ENCODE measurements around the gene NANOGP8.
"Not testable (repeated sequence)": the region's sequence is repeated elsewhere in the genome, so short reads cannot be mapped to it uniquely, and the experiment has no call there.

The NANOGP8 gene

DNA sequence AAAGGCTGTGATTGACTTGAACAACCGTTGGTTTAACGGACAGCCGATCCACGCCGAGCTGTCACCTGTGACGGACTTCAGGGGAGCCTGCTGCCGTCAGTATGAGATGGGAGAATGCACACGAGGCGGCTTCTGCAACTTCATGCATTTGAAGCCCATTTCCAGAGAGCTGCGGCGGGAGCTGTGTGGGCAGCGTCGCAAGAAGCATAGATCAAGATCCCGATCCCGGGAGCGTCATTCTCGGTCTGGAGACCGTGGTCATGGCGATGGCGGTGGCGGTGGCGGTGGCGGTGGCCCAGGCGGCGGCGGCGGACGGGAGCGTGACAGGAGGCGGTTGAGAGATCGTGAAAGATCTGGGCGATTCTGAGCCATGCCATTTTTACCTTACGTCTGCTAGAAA is 7.8 kb upstream of the NANOGP8 start:
- no peak for DNase-seq

DNA sequence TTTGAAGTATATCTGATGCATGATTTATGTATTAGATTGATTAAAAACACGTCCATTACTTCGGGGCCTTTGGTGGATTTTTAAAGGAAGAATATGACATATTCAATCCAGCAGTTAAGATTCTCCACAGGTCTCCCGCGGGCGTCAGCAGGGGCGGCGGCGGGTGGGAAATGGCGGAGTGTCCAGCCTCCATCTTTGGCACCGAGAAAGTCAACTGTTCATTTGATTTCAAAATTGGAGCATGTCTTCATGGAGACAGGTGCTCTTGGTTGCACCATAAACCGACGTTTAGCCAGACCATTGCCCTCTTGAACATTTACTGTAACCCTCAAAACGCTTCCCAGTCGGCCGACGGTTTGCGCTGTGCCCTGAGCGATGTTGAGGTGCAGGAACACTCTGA is 7.2 kb upstream of the NANOGP8 start:
- no peak for DNase-seq

DNA sequence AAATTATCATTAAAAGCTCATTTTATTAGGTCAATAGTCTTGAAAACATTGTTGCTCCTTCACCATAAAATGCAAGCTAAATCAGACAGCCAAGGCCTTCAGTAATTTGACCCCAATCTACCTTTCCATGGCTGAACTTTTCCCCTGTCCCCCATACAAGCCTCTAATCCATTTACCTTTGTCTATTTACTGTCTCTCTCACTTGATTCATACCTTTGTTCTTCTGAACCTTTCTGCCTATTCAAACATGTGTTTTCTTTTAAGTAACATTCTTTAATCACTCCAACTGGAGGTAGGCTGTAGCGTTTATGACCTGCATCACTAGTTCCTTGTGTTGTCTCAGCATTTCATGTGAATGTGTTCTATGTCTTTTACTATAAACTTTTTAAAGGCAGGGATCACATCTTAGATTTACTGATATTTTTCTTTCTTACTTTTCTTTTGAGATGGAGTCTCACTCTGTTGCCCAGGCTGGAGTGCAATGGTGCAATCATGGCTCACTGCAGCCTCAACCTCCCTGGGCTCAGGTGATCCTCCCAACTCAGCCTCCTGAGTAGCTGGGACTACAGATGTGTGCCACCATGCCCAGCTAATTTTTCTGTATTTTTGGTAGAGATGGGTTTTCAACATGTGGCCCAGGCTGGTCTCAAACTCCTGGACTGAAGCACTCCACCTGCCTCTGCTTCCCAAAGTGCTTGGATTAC is 5.2 kb upstream of the NANOGP8 start:
- DNase-seq: no peak

DNA sequence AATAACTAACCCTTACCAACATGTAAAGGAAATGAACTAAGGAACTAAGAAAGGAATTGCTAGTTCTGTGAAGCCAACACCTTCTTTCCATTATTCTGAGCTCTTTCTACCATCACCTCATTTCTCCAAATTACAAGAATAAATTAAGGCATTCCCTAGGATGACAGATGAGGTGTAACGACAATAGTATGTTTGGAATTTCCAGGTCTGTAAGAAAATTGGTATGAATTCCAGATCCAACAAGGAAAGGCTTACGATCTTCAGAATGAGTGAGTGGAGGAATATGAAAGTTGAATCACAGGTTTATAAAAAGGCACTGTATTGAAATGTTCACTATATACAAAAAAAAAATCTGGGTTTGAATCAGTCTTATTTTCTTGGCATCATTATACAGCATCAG is 4.5 kb upstream of the NANOGP8 start:
- no peak for DNase-seq

DNA sequence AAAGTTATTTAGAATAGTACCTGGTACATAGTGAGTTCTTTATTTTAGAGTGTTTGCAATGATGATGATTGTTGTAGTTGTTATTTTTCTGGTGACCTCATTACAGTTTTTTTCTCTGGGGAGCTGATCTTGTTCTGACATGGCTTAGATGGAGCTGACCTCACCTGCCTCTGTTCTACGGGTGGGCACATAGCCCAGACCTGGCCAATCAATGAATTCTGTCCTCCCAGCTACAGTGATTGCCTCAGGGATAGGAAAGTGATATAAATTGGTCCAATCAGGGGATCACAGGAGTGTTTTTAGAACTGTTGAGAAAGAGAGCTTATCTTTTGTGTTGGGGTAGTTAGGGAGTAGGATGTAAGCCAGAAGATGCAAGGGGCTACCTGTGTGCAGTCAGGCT is 3.2 kb upstream of the NANOGP8 start:
- DNase-seq: no peak

DNA sequence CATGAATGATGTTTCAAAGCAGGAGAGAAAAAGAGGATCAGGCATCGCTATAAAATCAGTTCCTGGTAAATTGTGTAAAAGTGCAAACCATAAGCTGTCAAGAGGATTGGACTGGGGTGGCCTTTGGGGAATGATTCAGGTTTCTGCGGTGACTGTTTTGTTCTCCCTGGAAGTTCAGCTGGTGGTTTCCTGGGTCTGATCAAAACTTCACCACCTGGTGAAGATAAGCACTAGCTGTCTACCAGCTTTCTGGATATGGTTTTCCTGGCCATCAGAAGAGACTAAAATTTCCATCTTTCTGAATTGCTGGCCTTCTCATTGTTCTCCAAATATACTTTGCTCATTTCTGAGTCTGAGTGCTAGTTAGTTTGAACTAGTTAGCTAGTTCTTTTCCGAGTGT is 2.7 kb upstream of the NANOGP8 start:
- no peak for DNase-seq

DNA sequence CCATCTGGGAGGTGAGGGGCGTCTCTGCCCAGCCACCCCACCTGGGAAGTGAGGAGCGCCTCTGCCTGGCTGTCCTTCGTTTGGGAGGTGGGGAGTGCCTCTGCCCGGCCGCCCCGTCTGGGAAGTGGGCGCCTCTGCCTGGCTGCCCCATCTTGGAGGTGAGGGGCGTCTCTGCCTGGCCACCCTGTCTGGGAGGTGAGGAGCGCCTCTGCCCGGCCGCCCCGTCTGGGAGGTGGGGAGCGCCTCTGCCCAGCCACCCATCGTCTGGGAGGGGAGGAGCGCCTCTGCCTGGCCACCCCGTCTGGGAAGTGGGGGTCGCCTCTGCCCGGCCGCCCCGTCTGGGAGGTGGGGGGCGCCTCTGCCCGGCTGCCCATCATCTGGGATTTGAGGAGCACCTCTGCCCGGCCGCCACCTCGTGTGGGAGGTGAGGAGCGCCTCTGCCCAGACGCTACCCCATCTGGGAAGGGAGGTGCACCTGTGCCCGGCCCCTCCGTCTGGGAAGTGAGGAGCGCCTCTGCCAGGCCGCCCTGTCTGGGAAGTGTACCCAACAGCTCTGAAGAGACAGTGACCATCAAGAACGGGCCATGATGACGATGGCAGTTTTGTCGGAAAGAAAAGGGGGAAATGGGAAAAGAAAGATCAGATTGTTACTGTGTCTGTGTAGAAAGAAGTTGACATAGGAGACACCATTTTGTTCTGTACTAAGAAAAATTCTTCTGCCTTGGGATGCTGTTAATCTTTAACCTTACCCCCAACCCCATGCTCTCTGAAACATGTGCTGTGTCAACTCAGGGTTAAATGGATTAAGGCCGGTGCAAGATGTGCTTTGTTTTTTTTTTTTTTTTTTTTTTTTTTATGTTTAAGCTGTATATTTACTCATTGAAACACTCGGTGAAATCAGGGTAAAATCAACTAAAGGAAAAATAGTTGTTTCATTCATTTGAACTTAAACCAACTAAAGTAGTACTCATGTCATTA is 2.4 kb downstream of the NANOGP8 start:
- not testable (repeated sequence) for DNase-seq

DNA sequence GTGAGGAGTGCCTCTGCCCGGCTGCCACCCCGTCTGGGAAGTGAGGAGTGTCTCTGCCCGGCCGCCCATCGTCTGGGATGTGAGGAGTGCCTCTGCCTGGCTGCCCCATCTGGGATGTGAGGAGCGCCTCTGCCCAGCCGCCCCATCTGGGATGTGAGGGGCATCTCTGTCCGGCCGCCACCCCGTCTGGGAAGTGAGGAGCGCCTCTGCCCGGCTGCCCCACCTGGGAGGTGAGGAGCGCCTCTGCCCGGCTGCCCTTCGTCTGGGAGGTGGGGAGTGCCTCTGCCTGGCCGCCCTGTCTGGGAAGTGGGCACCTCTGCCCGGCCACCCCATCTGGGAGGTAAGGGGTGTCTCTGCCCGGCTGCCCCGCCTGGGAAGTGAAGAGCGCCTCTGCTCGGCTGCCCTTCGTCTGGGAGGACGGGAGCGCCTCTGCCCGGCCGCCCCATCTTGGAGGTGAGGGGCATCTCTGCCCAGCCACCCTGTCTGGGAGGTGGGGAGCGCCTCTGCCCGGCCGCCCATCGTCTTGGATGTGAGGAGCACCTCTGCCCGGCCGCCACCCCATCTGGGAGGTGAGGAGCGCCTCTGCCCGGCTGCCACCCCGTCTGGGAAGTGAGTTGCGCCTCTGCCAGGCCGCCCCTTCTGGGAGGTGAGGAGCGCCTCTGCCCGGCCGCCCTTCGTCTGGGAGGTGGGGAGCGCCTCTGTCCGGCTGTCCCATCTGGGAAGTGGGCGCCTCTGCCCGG is 3.3 kb downstream of the NANOGP8 start:
- not testable (repeated sequence) for DNase-seq

DNA sequence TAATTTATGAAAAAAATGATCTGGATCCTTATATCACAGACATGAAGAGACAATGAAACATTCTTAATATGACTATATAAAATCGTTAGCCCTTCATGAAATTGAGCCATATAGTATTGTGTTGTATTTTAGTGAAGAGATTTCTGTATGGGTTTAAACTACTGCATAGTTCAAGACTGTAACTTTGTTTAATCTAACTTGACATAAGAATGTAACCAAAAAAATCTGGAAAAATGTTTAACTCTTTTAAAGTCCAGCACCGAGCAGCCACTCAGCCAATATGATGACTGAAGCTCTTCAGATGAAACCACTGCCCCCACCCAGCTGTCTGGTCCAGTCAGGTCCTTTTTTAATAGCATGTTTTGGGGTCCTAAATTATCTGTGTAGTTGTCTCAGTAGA is 4.9 kb downstream of the NANOGP8 start:
- DNase-seq: no peak

DNA sequence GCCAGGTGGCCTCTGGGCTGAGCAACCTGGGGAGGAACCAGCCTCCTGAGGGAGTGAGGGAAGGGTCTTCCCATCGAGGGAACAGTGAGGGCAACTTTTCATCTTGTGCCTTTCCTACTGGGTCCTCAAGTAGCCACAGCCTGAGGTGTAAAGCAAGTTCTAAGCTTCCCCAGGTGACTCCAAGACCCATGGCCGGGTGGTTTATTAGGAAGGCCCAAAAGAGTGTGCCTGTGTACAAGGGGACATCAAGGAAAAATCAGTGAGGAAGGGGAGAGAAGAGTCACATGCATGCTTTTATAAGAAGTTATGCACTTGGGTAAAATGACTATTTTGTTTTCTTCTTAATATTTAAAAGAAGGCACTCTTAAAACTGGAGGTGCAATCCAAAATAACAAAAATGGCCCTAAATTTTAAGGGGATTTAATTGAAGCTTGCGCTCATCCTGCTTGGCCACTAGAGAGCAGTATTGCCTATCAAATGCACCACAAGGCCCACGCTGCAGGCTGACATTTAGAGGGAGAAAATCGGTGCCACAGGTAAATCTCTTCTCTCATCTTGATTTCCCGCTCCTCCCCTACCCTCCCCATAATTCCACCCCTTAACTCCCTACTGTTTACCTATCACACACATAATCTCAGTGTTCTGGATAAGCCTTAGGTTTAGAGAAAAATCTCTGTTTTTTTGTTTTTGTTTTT is 6.7 kb downstream of the NANOGP8 start:
- no peak for DNase-seq

DNA sequence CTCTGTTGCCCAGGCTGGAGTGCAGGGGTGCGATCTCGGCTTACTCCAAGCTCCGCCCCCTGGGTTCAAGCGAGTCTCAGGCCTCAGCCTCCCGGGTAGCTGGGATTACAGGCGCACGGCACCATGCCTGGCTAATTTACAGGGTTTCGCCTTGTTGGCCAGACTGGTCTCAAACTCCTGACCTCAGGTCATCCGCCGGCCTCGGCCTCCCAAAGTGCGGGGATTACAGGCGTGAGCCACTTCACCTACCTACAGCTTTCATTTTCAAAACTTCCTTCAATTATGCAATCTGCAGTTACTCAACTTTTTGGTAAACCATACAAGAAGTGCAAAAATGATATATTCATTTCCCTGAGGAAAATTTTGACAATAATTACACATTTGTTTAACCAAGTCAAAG is 14.0 kb downstream of the NANOGP8 start:
- DNase-seq: no peak

DNA sequence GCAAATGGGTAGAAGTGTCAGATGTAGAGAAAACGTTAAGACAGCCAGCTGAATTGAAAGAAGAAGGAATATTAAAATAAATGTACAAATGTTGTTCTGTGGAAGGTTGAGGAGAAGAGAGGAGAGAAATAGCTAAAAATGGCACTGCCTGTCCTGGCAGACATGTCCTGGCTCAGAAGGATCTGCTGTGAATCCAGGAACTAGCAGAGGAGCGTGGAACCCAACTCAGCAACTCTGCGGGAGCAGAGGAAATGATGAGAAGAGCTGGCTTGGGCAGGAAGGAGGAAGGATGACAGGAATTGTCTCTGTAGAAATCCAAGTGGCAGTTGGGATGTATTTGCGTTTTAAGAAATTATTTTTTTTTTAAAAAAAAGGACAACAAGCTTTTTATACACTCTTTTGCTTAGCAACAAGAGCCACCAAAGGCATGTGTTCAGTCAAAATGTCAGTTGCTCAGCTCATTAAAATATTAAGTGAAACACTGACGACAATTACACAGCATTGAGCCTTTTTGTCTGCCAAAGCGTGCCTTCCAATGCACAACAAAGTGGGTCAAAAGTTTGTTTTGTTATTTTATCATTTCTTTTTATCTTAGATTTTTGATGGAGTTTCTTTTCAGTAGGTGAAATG is 16.1 kb downstream of the NANOGP8 start:
- DNase-seq: no peak

DNA sequence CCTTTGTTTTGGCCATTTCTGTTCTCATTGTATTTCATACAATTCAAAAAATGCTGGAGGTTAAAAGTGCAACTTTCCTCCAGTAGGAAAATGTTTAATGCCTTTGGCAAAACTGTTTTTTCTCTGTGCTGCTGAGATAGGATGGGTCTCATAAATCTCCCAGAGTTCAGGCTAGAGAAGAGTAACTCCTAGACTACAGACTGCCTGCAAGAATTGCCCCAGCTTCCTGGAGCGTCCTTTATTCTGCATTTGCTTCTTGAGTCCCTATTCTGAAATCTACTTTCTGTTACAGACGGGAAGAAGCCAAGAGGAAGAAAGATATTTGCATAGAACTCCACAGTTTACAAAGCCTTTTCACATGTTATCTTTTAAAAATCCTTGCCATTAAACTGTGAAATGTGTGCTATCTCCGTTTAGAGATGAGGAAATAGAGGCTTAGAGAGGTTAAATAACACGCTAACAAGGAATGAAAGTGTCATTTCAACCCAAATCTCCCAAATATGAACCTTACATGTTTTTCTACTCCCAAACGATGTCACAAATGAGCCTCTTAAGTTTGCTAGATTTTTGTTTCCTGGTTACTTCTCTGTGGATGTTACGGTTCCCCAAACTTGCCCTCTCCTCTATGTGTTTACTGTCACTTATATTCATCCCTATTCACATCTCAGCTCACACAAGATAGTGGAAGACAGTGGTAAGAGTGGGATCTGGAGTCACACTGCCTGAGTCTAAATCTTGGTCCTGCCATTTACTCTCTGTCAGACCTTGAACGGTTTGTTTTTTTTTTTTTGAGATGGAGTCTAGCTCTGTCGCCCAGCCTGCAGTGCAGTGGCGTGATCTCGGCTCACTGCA is 17.4 kb downstream of the NANOGP8 start:
- DNase-seq: no peak

DNA sequence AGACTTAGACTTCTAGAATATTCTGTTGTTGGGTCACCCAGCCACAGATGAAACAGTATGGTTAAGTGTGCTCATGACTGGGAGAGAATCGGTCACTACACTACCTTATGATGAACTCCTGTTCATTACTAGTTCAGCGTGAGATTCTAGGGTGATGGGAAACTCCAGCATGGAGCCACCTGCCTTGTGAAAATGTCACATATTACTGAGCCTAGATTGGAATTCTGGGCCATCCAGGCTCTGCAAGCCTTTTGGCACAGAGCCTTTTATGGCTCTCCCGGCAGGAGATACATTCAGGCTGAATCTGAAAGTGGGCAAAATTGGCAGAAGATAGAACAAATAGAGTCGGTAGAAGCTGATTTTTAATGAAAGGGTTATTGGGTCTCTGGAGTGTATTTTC is 19.0 kb downstream of the NANOGP8 start:
- no peak for DNase-seq

DNA sequence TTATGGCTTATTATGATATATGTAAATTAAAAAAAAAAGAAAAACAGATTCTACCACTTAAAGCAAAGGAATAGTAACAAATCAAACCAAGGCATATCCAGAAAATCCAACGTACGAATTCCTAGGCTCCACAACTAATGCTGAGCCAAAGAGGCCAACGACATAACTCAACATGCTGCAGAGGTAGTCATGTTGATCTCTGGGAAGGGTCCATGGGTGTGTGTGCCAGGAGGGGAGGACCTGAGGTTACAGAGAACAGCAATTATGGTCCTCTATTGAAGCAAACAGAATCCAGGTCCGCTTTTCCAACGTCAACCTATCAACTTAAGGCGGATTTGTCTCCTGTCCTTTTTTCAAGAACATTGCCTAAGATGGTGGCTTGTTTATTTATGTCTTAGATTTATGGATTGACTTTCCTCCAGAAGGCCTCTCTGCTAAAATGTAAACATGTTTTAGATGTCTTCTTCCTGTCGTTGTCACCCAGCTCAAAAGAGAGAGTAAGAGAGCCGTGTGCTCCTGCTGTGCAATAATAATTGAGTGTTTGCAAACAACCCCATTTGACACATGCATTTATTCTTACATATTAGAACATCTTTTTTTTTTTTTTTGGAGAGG is 20.4 kb downstream of the NANOGP8 start:
- DNase-seq: no peak

DNA sequence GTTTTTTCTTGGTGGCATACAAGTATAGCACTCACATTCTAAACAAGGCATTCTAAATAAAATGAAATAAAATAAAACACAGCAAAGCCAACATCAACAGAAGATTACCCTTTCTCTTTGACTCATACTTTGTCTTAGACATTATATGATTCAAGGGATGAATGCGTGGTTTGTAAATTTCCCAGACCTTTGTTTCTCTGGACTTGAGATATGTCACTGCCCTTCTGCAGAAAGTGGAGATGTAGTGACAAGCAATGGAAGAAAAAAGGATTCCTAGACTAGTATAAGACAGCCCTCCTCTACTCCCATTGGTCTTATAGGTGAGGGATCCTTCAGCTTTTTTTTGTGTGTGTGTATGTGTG is 22.4 kb downstream of the NANOGP8 start:
- DNase-seq: no peak

DNA sequence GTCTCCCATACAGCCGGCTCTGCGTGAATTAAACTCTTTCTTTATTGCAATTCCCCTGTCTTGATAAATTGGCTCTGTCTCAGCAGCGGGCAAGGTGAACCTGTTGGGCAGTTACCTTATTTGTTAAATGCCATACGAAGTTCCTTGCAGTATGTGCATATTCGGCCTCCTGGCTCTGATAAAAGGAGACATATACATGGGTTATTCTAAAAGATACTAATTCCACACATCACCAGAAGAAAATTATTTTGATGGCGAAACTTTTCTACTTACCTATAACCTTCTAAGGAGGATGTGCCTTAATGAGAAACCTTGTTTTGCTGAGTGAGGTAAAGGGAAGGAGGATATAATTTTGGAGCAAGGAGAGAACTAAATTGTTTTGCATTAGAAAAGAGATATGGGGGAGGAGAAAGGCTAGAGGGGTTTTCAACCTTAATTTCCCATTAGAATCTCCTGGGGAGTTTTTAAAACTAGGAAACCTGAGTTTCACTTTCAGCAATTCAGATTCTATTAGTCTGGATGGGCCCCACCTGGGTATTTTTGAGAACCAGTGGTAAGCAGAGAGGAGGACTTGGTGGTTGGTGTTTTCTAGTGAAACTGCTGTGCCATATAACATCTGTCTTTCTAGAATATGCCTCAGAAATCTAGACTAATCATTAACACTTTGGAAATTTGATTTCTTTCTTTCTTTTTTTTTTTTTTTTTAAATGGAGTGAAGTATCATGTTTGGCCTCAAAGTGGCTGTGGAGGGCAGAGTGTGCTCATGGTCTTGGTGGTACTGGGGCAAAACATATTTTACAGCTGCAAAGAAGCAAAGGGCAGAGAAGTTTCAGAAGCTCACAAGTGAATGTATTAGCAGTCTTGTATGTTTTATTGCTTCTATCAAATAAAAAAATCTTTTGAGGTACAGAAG is 23.0 kb downstream of the NANOGP8 start:
- no peak for DNase-seq

DNA sequence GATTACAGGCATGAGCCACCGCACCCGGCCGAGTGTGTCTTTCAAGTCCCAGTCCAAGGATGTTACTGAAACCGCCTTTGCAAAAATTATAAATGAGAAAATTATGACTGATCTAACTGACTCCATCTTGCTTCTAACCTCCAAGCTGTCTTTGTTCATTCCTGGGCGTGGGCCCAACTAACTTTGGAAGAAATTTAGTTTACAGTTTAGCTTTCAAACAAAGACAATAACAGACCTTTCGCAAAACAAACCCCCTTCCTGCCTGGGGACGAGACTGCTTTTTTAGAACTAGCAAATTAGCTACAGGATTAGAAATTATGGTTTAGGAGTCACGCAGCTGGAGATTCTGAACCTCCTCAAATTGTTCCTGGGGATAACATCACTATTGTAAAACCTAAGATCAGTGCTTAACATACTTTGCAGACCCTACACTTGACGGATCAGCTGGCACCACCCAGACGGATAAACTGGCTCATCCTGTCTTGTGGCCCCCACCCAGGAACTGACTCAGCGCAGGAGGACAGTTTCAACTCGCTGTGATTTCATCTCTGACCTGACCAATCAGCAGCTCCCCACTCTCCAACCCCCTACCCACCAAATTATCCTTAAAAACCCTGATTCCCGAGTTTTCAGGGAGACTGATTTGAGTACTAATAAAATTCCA is 23.8 kb downstream of the NANOGP8 start:
- no peak for DNase-seq

DNA sequence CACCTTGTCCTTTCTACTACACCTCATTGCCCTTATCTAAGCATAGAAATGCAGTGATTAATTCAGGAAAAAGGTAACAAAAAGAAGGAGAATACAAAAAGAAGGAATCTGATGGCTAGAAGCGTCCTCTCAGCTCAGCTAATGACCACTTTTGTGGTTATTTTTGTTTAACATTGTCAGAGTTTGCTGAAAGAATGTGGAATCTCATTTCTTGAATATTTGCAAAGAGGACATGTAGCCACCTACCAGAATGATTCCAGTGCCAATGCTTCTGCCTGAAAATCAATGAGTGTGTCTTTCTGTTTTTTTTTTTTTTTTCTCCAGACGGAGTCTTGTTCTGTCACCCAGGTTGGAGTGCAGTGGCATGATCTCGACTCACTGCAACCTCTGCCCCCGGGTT is 24.5 kb downstream of the NANOGP8 start:
- DNase-seq: no peak
